Stimulated activated CD4-positive, alpha-beta T cell treated with anti-CD3 and anti-CD28 coated beads, Interleukin-2, amount 100 ng/mL, for 4 hours (primary cell): ENCODE results near the gene MXI1.

Experiments
- DNase-seq: peaks from one replicate; pipeline ENCODE4 v3.0.0-alpha.2; 2020; ENCODE audit warnings: low read depth

The MXI1 gene

DNA sequence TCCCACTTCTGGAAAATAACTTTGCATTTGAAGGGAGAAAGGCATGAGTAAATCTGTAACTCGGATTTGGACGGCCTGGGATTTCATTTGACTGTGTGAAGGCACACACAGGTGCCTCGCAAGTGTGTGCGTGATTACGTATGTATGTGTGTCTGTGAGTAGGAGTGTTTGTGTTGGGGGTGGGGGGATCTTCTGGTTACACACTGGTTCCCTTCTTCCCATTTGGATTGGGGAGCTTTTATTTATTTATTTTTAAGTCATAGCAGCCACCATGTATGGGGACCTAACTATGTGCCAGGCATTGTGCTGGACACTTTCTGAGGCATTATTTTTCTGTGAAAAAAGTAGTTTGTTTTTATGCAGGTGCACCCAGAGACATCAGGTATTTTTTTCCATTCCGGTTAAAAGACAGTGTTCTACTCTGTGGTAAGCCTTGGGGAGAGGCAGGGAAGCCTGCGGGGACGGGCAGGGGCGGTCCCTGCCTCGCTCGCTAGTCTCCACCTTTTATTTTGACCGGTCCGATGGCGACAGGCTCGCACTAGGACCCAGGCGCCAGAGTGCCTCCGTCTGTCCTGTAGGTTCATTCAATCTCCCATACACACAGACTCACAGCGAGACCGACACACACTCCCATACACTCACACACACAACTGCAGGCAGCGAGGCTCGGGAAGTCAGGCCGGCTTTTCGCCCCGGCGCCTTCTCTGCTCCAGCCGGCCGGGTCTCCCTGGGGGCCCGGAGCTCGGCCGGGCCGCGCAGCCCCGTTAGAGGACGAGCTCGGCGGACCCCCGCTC is at the start of gene MXI1:
Gene MXI1 (plus strand): TSS at position 595 of the 794 bp plus-strand sequence. CDS start 204 bp downstream, outside the sequence.
- no peak for DNase-seq

DNA sequence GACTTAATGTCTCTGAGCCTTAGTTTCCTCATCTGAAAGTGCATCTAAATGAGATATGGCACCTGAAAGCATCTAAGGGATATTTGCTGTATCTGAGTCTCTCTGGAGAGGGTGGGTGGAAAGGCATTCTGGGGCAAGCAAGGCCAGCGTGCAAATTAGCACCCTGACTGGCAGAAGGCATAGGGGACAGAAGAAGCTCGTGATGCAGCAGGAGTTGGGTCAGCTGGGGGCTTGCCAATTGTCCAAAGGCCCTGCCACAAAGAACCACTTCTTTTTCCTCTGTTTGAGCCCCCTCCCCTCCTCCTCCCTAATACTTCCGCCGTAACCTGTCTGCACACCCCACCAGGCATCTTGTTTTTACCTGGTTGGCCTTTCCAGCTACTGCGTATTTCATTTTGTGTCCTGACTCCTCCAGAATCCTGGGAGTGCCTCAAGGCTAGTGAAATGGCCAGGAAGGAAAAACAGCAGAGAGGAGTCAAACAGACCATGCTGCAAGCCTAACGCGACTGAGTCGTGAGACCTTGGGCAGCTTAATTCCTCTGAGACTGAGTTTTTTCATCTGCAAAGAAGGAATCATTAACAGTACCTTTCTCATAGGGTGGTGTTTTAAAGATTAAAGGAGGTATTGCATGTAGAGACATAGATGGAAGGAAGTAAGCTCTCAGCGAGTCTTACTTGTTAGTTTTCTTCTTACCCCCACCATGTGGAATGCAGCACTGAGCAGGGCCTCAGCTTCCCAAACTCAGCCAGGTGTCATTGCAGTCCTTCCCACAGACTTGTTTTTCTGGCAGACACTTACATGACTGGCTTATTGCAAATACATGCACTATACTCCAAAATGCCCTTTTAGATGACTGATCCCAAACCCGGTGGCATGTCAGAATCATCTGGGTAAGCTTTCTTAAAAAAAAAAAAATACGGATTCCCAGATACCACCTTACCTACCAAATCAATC is 49.1 kb upstream of the MXI1 start:
- no peak for DNase-seq

DNA sequence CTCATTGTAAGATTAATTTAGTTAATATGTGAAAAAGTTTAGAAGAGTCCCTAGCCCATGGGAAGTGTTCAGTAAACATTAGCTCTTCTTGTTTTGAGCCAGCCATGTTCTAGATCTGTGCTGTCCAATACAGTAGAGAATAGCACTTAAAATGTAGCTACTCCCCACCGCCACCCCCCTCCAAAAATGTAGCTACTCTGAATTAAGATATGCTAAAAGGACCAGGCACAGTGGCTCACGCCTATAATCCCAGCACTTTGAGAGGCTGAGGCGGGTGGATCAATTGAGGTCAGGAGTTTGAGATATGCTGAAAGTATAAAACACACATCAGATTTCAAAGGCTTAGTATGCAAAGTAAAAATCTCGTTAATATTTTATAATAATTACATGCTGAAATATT is 47.3 kb upstream of the MXI1 start:
- DNase-seq, result no peak

- DNase-seq, result no peak
These were observed 46.9 kb upstream of the MXI1 start for GRCh38 chr10:110160522-110160921.

GRCh38 chr10:110162741-110163145 is 44.7 kb upstream of the MXI1 start:
- no peak for DNase-seq

DNA sequence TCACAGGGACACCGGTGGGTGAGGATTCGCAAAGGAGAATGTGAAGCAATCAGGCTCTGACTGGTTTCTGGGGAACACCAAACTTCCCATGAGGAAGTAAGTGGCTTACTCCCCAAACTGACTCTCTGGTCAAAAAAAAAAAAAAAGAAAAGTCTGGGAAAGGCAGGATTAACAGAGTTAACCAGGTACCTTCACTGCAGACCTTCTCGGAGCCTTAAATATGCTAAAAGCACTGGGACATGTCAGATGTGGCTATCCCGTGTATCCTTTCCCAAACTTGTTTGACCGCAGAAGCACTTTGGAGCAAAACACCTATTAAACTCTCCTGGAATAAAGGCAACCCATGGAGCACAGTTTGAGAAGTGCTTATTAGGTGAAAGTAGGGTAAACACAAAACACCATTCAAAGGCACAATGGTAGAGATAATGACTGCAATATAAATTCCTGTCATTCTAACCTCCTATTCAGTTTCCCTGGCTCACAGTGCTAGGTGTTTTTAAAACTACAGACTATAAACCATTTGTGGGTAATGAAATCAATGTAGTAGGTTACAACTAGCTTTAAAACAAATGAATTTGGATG is 44.1 kb upstream of the MXI1 start:
- no peak for DNase-seq

- no peak for DNase-seq
These were observed 43.6 kb upstream of the MXI1 start for GRCh38 chr10:110163841-110164240.

DNA sequence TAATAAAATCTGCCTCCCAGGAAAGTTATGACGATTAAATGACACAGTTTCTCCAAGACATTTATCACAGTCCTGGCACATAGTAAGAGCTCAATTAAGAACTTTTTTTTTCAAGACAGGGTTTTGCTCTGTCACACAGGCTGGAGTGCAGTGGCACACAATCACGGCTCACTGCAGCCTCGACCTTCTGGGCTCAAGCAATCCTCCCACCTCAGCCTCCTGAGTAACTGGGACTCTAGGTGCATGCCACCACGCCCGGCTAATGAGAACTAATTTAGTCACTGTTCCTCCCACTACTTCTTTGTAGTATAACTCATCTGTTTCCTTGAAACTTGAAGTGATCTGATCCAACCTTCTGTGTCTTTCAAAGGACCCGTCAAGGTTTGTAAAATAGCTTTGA is 42.2 kb upstream of the MXI1 start:
- DNase-seq, result no peak

GRCh38 chr10:110167149-110167548 is 40.3 kb upstream of the MXI1 start:
- DNase-seq, result no peak

- DNase-seq, result no peak
These were observed 38.6 kb upstream of the MXI1 start for GRCh38 chr10:110168601-110169481.

DNA sequence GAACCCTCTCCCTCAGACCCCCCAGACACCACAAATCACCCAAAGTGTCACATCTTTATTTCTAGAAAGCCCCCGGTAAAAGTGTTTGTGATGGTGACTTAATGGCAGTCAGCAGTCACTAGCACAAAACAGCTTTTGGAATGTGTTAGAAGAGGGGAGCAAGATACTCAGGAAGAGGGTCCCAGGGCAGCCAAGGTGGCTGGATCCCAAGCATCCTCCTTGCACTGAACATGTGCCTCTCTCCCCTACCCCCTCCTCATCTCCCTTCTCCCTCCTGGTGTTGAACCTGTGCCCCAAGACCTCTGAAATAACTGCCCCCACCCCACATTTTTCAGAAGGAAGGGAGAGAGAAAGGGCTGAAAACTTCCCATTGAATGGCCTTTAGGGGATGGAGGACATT is 37.8 kb upstream of the MXI1 start:
- no peak for DNase-seq

DNA sequence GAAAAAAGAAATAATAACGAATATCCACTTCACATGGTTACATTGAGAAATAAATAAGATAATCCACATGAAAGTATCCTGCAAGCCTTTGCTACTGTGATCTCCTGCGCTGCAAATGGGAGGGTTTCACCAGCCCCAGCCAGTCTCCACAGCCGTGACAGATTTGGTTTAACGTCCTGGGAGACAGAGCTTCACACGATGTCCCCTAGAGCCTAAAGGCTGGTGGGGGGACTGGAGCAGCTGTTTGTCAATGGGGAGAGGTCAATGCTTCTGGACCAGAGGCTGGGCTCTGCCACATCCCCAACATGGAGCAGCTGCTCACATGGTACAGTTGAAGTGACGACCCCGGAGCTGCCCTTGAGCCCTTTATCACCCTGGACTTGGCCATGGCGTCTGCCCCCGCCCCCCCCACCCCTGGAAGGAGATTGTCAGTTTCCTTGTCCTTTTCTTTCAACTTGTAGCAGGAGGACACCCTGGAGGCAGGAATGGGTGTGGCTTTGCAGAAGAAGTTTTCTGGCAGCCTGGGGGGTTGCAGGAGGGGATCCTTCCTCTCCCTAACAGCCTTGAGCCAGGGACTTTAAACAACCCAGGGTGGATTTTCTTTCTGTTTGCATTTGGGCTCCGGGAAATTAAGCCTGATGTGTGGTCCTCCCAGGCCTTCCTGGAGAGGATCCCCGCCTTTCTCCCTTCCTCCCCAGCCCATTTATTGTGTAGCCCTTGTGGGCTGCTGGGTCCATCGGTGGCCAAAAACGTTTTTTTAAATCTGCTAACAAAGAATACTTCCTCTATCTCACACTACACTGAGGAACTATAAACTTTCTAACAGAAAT is 37.0 kb upstream of the MXI1 start:
- no peak for DNase-seq

DNA sequence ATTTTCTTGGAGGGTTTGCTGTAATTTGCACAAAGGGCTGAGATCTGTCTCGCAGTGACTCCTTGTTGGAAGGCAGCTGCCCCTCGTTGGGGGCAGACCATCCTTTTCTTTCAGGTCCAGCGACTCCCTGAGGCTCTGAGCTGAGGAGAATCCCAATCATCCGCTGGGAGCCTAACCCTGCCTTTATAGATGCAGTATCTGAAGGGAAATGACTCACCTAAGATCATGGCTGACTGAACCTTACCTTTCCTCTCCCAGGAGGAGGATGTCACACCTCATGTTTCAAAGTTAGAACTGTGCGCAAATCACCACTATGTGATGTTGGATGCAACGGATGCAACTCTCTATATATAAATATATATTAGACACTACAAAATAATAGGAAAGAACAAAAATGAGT is 36.4 kb upstream of the MXI1 start:
- no peak for DNase-seq

GRCh38 chr10:110172155-110172554 is 35.2 kb upstream of the MXI1 start:
- DNase-seq, result no peak

DNA sequence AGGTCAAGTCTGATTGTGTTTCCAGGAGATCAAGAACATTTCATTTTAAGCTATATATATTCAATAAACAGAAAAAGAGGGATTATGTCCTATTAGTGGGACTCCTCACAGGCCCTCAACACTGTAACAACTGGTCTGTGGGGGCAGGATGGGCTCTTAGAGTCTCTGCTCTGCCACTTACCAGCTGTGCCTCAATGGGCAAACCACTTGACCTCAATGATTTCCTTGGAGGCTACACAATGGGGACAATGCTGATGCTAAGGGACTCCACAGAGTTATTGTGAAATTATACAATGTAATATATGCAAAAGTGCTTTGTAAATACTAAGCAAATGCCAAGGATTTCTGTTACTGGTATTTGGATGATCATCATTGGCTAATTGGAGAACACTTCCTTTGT is 33.2 kb upstream of the MXI1 start:
- no peak for DNase-seq

GRCh38 chr10:110174816-110175215 is 32.6 kb upstream of the MXI1 start:
- DNase-seq, result no peak

DNA sequence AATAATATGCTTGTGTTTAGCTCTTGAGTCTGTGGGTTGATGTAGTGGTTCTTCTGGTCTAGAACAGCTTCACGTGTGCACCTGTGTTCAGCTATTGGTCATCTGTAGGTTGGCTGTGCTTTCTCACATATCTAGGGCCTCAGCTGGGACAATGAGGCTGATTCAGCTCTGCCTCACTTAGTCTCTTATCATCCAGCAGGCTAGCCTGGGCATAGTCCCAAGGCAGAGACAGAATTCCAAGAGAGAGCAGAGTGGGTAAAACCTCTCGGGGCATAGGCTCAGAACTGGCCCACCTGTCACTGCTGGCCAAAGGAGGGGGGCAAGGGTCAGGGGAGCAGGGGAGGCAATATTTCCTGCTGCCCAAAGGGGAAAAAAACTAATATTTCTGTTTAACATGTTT is 32.0 kb upstream of the MXI1 start:
- no peak for DNase-seq

DNA sequence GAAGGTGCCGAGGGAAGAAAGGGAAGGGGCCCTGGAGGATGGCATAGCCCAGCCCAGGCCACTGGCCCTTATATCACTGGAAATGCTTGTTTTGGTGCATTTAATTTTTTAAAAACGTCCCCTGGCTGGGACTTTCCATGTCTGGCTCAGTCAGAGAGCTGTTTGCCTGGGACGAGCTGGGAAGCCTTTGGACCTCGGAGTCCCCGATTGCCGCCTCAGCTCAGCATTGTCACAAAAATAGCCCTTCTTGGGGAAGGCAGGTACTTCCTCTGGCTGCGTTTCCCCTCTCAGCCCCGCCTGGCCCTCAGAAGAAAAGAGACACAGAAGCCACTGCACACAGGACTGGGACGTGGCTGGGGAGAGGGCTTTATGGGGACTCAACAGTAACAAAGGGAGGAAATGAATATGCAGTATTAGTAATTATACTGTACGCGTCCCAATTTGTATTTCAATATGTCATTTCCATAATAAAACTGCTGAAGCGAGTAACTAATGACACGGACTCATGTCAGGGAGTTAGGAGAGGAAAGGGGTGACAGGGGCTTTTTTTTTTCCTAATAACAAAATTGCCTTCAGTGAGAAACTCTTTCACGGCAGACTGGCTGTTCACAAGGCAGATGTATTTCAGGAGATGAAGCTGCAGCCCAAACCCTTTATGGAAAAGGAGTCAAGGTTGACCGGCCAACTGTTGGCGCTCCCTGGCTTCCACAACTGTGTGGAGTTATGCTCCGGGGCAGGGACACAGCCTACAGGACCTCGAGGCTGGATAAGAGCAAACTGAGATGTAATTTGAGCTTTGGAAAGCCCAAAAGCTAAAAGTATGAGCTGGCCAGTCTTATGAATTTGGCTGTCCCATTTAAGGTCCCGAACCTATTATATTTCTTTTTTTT is 31.0 kb upstream of the MXI1 start:
- DNase-seq, result no peak

DNA sequence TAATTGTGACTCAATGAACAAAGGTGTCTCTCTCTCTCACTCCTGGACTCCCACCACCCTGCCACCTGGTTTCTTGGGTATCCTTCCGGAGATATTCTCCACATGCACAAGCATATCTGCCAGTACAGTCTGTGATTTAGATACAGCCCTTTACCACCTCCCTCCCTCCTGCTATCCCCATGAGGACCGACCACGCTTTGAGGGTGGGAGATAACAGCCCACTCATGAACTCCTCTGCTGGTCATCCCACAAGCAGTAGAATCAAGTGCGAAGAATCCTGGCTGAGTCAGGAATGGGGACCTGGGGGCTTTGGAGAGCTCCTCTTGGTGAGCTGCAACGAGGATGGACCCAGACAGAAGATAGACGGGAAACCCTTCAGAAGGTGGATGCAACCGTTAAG is 28.2 kb upstream of the MXI1 start:
- DNase-seq, result no peak

GRCh38 chr10:110181451-110181850 is 26.0 kb upstream of the MXI1 start:
- no peak for DNase-seq
